Right atrium auricular region (tissue), 2 donors: ENCODE measurements around the gene KLF4. TPM values are rescaled to one million over a fixed set of nuclear protein-coding genes. Genes with fewer than 3 reads are reported as not detected.

Source experiments
- DNase-seq: peaks from one replicate; pipeline ENCODE4 v3.0.0-alpha.2; 2019; ENCODE audit warnings: low spot score
- H3K27ac ChIP-seq, 2 donors: fragments of 200-600 bp; sonication (generic); 1 replicate in 1 of 2; 2 replicates in 1 of 2; pipeline ENCODE4 v1.5.1; 2016 to 2019
- H3K27me3 ChIP-seq, 2 donors: fragments of 200-600 bp; sonication (generic); one replicate each; pipeline versions ENCODE4 v1.5.1 to v1.6.0; 2017 to 2019
- H3K36me3 ChIP-seq: fragments of 200-600 bp; sonication (generic); one replicate; pipeline ENCODE4 v1.5.1; 2016
- H3K4me1 ChIP-seq, 2 donors: fragments of 200-600 bp; sonication (generic); one replicate each; pipeline versions ENCODE4 v1.5.1 to v1.6.0; 2017 to 2019
- H3K4me3 ChIP-seq, 2 donors: fragments of 200-600 bp; sonication (generic); 1 replicate in 1 of 2; 2 replicates in 1 of 2; pipeline ENCODE4 v1.5.1; 2017 to 2019; ENCODE audit warnings: mild to moderate bottlenecking in 1 of 2, moderate library complexity in 1 of 2
- H3K9me3 ChIP-seq, 2 donors: fragments of 200-600 bp; sonication (generic); one replicate each; pipeline ENCODE4 v1.5.1; 2019
- CTCF ChIP-seq, 2 donors: fragments of 200-600 bp; sonication (generic); IDR thresholded peaks; one replicate each; pipeline ENCODE4 v1.5.1; 2019; ENCODE audit warnings: antibody characterized with exemption in 2 of 2
- total RNA-seq, 2 donors: library from RNA; depleted of rRNA; stranded (reverse); fragments of >200 nt; gene quantifications; one replicate each; pipeline ENCODE4 v1.1.0, GENCODE V29; 2016

The KLF4 gene
- total RNA-seq, 2 donors from 2014 or later, result 62.9 to 95.5 TPM

GRCh38 chr9:107438211-107439031, 51.1 kb downstream of the KLF4 start:
- no peak for DNase-seq
- no peaks in the 10 kb centered on the region for H3K9me3 ChIP-seq
- H3K4me3 ChIP-seq, result no peak overlapping the region
- H3K4me1 ChIP-seq, result no peaks in the 10 kb centered on the region
- H3K27ac ChIP-seq, result no peak overlapping the region
- H3K36me3 ChIP-seq, result no peaks in the 10 kb centered on the region
- no peaks in the 10 kb centered on the region for H3K27me3 ChIP-seq
- no peak for TF ChIP-seq CTCF (IDR thresholded peaks at IDR 0.05)

- Histone ChIP-seq H3K9me3 (no peaks in the 10 kb centered on the region), H3K36me3 (no peaks in the 10 kb centered on the region)
Observed at GRCh38 chr9:107437716-107438115, 51.9 kb downstream of the KLF4 start.

GRCh38 chr9:107435415-107435814, 54.2 kb downstream of the KLF4 start:
- no peak overlapping the region for H3K4me3 ChIP-seq
- no peak for DNase-seq

More at GRCh38 chr9:107437716-107438115, 51.9 kb downstream of the KLF4 start:
- no peak for DNase-seq
- Histone ChIP-seq H3K27me3 (no peaks in the 10 kb centered on the region), H3K27ac (no peak overlapping the region), H3K4me1 (no peaks in the 10 kb centered on the region), H3K4me3 (no peak overlapping the region)
- no peak for TF ChIP-seq CTCF (IDR thresholded peaks at IDR 0.05)

More at GRCh38 chr9:107435415-107435814, 54.2 kb downstream of the KLF4 start:
- no peaks in the 10 kb centered on the region for H3K4me1 ChIP-seq
- no peaks in the 10 kb centered on the region for H3K27me3 ChIP-seq
- no peak for TF ChIP-seq CTCF (IDR thresholded peaks at IDR 0.05)
- no peak overlapping the region for H3K27ac ChIP-seq
- no peaks in the 10 kb centered on the region for H3K9me3 ChIP-seq
- no peaks in the 10 kb centered on the region for H3K36me3 ChIP-seq

Other genes starting within 250 kb of the KLF4 start
- 10 to 100 TPM; 58.3 to 85.6 TPM for gene RAD23B, start 206.5 kb downstream of the KLF4 start, total RNA-seq